HepG2 (cell line): ENCODE measurements around the gene ACRBP. TPM values are rescaled to one million over a fixed set of nuclear protein-coding genes. Genes with fewer than 3 reads are reported as not detected.
A peak's percentile ranks its signal among the peaks of the same experiment; 100 is the strongest.

Experiments used
- ATF7-NPFF ChIP-seq: sonication (generic); formaldehyde crosslinking; IDR thresholded peaks from 2 replicates; pipeline ENCODE4 v1.8.1; 2023; ENCODE audit warnings: mild to moderate bottlenecking, low read depth, missing genetic modification reagents, moderate library complexity
- JDP2 ChIP-seq: sonication (generic); formaldehyde crosslinking; IDR thresholded peaks from 2 replicates; pipeline ENCODE4 v1.8.1; 2022; ENCODE audit warnings: missing genetic modification reagents, borderline replicate concordance
- MATR3 ChIP-seq: sonication (generic); formaldehyde crosslinking; IDR thresholded peaks from 2 replicates; pipeline ENCODE4 v1.4.0; 2020; ENCODE audit warnings: missing genetic modification reagents
- SRY ChIP-seq: sonication (generic); formaldehyde crosslinking; IDR thresholded peaks from 2 replicates; pipeline ENCODE4 v1.8.0; 2022; ENCODE audit warnings: mild to moderate bottlenecking, missing genetic modification reagents
- TCF7 ChIP-seq: sonication (generic); IDR thresholded peaks from 2 replicates; pipeline ENCODE4 v1.6.1; 2016; ENCODE audit warnings: antibody characterized with exemption, low read depth
- TEAD2 ChIP-seq: sonication (generic); formaldehyde crosslinking; IDR thresholded peaks from 2 replicates; pipeline ENCODE4 v1.9.0; 2021; ENCODE audit warnings: missing genetic modification reagents
- THYN1 ChIP-seq: sonication (generic); formaldehyde crosslinking; IDR thresholded peaks from 2 replicates; pipeline ENCODE4 v1.8.1; 2023; ENCODE audit warnings: low read depth, mild to moderate bottlenecking, moderate library complexity, missing genetic modification reagents, borderline replicate concordance
- ZNF326 ChIP-seq: sonication (generic); formaldehyde crosslinking; IDR thresholded peaks from 2 replicates; pipeline ENCODE4 v1.4.0; 2020; ENCODE audit warnings: missing genetic modification reagents, borderline replicate concordance
- polyA plus RNA-seq, 8 experiments: library from polyadenylated mRNA; depleted of rRNA in 3 of 8; stranded (reverse) in 7 of 8; unstranded in 1 of 8; fragments of >200 nt; fragmentation: Illumina TruSeq in 4 of 8; extraction: Trizol in 4 of 8; gene quantifications; 2 replicates each; pipeline versions ENCODE4 v1.2.1 to v1.2.3, GENCODE V29; 2011 to 2016; ENCODE audit warnings: low read depth in 4 of 8, missing spikeins in 1 of 8, mixed read lengths in 1 of 8; ENCODE audit not compliant: insufficient read depth in 1 of 8
- total RNA-seq, 5 experiments: library from RNA; depleted of rRNA; stranded (reverse); fragments of >200 nt; fragmentation: Illumina TruSeq; extraction: Trizol; gene quantifications; 2 replicates each; pipeline ENCODE4 v1.2.3, GENCODE V29; 2016; ENCODE audit warnings: low read depth in 1 of 5
- TF ChIP-seq, protein P1 (sequence below): sonication (generic); formaldehyde crosslinking; IDR thresholded peaks from 2 replicates; pipeline ENCODE4 v1.5.0; 2020; ENCODE audit warnings: mild to moderate bottlenecking, missing genetic modification reagents, borderline replicate concordance
- TF ChIP-seq, protein P2 (sequence below): sonication (generic); formaldehyde crosslinking; IDR thresholded peaks from 2 replicates; pipeline ENCODE4 v1.5.0; 2020; ENCODE audit warnings: missing genetic modification reagents
- TF ChIP-seq, protein P3 (sequence below): sonication (generic); formaldehyde crosslinking; IDR thresholded peaks from 2 replicates; pipeline ENCODE4 v1.4.0; 2020; ENCODE audit warnings: missing genetic modification reagents, mild to moderate bottlenecking, borderline replicate concordance
- TF ChIP-seq, protein P4 (sequence below): sonication (generic); formaldehyde crosslinking; IDR thresholded peaks from 2 replicates; pipeline ENCODE4 v1.5.1; 2020; ENCODE audit warnings: missing genetic modification reagents, mild to moderate bottlenecking, borderline replicate concordance
- TF ChIP-seq, protein P5 (sequence below): sonication (generic); formaldehyde crosslinking; IDR thresholded peaks from 2 replicates; pipeline ENCODE4 v1.8.0; 2022; ENCODE audit warnings: missing genetic modification reagents, mild to moderate bottlenecking, borderline replicate concordance

Gene ACRBP
- total and polyA plus RNA-seq, 2 of the 13 experiments (the other 11 are each of a cell fraction or from before 2014, with no cell fraction given) = 0.46 TPM; not detected in 1

DNA sequence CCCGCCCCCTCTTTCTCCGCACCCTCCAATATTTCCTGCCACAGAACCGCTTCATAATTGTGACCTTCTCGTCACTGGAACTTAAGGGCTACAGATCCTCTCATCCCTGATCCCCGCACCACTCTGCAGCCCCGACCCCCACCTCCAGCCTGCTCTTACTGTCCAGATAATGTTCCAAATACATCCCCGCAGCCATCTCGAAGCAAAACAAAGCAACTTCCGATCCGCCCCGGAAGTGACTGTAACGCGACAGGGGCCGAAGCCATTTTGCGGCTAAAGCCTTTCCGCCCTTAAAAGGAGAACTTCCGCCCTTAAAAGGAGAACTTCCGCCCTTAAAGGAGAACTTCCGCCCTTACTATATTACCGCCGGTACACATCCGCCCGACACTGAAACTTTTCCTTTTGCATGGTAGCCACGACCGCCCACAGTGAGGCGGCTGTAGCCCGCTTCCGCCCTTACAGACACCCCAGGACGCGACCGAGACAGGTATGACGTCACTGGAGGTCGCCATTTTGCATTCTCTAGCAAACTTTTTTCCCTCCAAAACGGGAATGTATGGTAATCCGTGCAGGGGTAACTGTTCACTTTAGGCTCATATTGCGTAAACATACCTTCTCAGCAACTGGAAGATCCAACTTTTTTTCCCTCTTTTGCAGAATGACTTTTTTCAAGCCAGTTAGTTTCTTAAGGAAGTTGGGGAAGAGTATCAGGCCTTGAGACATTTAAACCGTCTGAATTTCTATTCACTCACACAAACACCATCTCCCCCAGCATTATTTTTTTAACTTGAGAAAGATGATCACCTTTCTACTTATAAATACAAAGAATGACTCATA lies 15.9 kb upstream of the ACRBP start, which contains the start of gene ING4 (continued):
- TF ChIP-seq, protein P1, sequence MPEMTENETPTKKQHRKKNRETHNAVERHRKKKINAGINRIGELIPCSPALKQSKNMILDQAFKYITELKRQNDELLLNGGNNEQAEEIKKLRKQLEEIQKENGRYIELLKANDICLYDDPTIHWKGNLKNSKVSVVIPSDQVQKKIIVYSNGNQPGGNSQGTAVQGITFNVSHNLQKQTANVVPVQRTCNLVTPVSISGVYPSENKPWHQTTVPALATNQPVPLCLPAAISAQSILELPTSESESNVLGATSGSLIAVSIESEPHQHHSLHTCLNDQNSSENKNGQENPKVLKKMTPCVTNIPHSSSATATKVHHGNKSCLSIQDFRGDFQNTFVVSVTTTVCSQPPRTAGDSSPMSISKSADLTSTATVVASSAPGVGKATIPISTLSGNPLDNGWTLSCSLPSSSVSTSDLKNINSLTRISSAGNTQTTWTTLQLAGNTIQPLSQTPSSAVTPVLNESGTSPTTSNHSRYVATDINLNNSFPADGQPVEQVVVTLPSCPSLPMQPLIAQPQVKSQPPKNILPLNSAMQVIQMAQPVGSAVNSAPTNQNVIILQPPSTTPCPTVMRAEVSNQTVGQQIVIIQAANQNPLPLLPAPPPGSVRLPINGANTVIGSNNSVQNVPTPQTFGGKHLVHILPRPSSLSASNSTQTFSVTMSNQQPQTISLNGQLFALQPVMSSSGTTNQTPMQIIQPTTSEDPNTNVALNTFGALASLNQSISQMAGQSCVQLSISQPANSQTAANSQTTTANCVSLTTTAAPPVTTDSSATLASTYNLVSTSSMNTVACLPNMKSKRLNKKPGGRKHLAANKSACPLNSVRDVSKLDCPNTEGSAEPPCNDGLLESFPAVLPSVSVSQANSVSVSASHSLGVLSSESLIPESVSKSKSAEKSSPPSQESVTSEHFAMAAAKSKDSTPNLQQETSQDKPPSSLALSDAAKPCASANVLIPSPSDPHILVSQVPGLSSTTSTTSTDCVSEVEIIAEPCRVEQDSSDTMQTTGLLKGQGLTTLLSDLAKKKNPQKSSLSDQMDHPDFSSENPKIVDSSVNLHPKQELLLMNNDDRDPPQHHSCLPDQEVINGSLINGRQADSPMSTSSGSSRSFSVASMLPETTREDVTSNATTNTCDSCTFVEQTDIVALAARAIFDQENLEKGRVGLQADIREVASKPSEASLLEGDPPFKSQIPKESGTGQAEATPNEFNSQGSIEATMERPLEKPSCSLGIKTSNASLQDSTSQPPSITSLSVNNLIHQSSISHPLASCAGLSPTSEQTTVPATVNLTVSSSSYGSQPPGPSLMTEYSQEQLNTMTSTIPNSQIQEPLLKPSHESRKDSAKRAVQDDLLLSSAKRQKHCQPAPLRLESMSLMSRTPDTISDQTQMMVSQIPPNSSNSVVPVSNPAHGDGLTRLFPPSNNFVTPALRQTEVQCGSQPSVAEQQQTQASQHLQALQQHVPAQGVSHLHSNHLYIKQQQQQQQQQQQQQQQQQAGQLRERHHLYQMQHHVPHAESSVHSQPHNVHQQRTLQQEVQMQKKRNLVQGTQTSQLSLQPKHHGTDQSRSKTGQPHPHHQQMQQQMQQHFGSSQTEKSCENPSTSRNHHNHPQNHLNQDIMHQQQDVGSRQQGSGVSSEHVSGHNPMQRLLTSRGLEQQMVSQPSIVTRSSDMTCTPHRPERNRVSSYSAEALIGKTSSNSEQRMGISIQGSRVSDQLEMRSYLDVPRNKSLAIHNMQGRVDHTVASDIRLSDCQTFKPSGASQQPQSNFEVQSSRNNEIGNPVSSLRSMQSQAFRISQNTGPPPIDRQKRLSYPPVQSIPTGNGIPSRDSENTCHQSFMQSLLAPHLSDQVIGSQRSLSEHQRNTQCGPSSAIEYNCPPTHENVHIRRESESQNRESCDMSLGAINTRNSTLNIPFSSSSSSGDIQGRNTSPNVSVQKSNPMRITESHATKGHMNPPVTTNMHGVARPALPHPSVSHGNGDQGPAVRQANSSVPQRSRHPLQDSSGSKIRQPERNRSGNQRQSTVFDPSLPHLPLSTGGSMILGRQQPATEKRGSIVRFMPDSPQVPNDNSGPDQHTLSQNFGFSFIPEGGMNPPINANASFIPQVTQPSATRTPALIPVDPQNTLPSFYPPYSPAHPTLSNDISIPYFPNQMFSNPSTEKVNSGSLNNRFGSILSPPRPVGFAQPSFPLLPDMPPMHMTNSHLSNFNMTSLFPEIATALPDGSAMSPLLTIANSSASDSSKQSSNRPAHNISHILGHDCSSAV (CRISPR knock-in tag) = no peak
- TF ChIP-seq ZNF326 = no peak
- TF ChIP-seq SRY = no peak
- TF ChIP-seq, protein P2, sequence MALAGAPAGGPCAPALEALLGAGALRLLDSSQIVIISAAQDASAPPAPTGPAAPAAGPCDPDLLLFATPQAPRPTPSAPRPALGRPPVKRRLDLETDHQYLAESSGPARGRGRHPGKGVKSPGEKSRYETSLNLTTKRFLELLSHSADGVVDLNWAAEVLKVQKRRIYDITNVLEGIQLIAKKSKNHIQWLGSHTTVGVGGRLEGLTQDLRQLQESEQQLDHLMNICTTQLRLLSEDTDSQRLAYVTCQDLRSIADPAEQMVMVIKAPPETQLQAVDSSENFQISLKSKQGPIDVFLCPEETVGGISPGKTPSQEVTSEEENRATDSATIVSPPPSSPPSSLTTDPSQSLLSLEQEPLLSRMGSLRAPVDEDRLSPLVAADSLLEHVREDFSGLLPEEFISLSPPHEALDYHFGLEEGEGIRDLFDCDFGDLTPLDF (CRISPR knock-in tag) = peak; percentile 75
- TF ChIP-seq, protein P3, sequence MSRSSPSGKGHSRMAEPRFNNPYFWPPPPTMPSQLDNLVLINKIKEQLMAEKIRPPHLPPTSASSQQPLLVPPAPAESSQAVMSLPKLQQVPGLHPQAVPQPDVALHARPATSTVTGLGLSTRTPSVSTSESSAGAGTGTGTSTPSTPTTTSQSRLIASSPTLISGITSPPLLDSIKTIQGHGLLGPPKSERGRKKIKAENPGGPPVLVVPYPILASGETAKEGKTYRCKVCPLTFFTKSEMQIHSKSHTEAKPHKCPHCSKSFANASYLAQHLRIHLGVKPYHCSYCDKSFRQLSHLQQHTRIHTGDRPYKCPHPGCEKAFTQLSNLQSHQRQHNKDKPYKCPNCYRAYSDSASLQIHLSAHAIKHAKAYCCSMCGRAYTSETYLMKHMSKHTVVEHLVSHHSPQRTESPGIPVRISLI (CRISPR knock-in tag) = peak; percentile 50; the same call in 1 of the 2 replicates
- TF ChIP-seq MATR3 = no peak
- no peak for TF ChIP-seq ATF7-NPFF (CRISPR knock-in tag)
- TF ChIP-seq TEAD2 (CRISPR knock-in tag) = no peak
- no peak for TF ChIP-seq THYN1 (CRISPR knock-in tag)
- TF ChIP-seq TCF7 = no peak
- TF ChIP-seq, protein P4, sequence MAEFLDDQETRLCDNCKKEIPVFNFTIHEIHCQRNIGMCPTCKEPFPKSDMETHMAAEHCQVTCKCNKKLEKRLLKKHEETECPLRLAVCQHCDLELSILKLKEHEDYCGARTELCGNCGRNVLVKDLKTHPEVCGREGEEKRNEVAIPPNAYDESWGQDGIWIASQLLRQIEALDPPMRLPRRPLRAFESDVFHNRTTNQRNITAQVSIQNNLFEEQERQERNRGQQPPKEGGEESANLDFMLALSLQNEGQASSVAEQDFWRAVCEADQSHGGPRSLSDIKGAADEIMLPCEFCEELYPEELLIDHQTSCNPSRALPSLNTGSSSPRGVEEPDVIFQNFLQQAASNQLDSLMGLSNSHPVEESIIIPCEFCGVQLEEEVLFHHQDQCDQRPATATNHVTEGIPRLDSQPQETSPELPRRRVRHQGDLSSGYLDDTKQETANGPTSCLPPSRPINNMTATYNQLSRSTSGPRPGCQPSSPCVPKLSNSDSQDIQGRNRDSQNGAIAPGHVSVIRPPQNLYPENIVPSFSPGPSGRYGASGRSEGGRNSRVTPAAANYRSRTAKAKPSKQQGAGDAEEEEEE (CRISPR knock-in tag) = no peak
- TF ChIP-seq JDP2 (CRISPR knock-in tag) = no peak; the same call in 1 of the 2 replicates
- TF ChIP-seq, protein P5, sequence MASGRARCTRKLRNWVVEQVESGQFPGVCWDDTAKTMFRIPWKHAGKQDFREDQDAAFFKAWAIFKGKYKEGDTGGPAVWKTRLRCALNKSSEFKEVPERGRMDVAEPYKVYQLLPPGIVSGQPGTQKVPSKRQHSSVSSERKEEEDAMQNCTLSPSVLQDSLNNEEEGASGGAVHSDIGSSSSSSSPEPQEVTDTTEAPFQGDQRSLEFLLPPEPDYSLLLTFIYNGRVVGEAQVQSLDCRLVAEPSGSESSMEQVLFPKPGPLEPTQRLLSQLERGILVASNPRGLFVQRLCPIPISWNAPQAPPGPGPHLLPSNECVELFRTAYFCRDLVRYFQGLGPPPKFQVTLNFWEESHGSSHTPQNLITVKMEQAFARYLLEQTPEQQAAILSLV (CRISPR knock-in tag) = no peak
